Activated CD4-positive, alpha-beta T cell treated with anti-CD3 and anti-CD28 coated beads, Interleukin-2, amount 50 U/mL, for 24 hours (primary cell): ENCODE measurements around the gene C5AR1.
"Not testable (repeated sequence)": the region's sequence is repeated elsewhere in the genome, so short reads cannot be mapped to it uniquely, and the experiment has no call there.

Experiments used
- DNase-seq, 2 donors: peaks; one replicate each; pipeline ENCODE4 v3.0.0-alpha.2; 2020; ENCODE audit warnings: low read depth in 1 of 2, low spot score in 1 of 2

Gene C5AR1

DNA sequence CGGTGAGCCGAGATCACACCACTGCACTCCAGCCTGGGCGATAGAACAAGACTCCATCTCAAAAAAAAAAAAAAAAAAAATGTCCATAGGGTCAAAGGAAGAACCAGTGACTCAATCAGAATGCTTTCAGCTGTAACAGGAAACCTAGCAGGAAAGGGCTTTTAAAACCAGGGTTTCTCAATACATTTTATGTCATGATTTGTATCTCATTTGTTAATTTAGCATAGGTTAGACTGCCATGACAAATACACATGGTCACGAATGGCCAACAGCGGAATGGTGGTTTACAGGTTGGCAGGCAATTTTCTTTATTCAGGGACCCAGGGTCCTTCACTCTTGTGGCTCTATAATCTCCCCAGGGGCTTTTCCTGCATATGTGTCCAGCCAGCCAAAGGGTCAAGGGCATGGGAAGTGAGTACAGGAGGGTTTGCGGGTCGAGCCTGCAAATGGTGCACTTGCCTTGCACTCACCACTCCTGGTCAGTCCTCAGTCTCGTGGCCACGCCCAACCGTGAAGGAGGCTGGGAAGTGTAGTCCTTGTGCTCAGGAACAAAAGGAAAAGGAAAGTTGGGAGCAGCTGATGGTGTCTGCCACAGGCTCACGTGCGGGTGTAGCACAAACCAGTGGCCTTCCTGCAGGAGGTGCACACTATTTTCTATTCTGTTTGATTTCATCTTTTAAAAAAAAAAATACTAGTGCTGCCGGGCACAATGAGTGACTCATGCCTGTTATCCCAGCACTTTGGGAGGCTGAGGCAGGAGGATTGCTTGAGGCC, 54.3 kb downstream of the C5AR1 start:
- no peak for DNase-seq

DNA sequence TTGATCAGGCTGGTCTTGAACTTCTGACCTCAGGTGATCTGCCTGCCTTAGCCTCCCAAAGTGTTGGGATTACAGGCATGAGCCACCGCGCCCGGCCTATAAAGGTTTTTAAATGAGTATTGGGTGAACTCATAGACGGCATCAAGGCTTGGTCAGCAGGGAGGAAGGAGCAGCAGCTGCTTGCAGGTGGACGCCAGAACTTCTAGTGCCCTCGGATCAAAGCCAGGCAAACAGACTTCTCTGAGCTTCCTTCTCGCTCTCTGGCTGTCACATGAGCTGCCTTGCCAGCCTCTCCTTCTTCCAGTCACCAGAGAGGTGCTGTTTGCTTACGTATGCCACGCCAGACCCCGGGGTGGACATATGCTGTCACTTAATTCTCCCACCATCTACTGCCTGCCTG, 55.8 kb downstream of the C5AR1 start:
- DNase-seq = not testable (repeated sequence)

DNA sequence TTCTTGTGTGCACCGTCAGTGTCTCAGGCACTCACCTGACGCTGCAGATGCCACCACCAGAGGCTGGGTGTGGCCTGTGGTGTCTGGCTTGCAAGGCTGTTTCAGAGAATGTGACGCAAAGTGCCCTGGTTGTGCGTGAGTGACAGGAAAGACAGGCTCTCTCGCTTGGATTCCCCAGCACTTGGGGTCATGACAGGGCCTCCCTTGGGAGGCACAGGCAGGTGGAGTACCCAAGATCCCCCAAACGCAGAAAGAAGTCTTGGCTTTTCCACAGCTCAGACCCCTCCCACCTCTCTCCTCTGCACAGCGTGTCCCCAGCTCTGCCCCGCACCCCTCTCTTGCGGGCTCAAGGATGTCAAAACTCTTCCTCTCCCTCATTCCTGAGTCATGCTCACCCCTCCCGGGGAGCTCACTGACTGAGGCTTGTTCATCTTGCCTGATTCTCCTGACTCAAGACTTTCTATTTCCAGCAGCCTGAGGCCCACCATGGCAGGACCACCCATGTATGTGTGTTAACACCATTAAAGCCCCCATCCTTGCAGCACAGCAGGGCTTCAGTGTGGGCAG, 60.5 kb downstream of the C5AR1 start:
- DNase-seq = no peak

DNA sequence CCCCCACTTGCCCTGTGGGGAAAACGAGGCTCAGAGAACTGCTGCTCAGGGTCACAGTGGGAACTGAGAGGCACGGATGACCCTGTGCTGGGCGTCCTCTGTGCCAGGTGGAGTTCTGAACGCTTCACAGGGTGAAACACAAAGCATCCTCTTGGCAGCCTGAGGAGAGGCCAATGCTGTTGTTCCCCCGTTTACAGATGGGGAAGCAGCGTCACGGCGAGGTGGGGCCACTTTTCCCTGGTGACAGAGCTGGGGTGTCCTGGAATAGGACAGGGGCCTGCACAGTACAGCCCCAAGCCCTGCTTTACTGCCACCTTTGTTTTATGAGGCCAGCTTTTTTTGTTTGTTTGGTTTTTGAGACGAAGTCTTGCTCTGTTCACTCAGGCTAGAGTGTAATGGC, 61.6 kb downstream of the C5AR1 start:
- no peak for DNase-seq
